ENCODE measurements around the gene TRAPPC2.

Gene TRAPPC2

DNA sequence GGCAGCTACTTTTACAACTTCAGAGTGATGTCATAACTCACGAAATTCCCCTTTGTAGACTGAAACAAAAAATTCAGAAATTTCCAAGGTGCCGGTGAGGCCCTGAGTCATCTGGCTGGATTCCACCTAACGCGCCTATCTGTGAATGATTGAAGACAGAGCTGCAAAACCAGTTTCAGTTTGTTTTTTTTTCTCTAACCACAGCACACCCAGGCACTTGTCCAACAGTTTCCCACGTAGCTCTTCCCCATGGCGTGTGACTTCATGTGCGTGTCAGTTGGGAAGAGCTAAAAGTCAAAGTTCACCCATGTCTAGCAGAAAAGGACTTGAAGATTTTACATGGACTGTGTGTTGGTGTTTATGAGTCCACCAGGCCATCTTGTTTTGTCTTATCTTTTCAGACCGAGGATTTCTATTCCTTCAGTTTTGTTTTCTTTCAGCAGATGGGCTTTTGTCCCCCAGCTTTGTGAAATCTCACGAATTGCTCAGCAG is 65.1 kb downstream of the TRAPPC2 start:
- no peak for DNase-seq (ENCODE audit: low read depth)

DNA sequence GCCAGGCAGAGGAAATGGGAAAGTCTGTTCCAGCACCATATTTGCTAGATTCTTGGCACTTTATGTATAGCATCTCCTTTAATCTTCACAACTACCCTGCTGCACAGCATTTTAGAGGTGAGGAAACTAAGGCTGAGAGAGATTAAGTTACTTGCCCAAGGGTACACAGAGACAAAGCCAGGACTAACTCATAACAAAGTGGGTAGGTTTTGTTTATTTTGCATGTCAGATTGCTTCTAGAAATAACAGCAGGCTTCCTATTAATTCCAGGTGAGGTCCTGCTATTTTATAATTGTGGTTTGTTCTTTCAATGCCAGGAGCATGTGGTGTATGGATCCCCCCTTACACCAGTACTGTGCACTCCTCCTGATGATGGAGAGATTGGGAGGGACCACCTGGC is 66.5 kb downstream of the TRAPPC2 start:
- no peak for DNase-seq (ENCODE audit: low read depth)

DNA sequence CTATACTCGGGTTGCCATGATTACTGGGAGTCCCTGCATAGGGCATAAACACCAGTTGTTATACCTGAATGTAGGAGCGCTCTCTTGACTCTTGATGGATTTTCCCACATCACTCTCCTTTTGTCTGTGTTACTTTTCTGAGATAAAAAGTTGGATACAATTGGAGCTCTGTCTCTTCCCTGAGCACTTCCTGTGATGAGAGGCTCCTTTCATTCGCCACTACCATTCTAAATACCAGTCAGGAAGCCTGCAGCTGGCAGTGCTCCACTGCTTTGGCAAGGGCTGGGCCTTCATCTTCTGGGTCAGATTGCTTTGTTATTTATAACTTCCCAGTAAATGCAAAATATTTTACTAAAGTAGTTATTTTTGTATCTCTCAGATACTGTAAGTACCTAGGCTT is 67.6 kb downstream of the TRAPPC2 start:
- DNase-seq (ENCODE audit: low read depth), result no peak

DNA sequence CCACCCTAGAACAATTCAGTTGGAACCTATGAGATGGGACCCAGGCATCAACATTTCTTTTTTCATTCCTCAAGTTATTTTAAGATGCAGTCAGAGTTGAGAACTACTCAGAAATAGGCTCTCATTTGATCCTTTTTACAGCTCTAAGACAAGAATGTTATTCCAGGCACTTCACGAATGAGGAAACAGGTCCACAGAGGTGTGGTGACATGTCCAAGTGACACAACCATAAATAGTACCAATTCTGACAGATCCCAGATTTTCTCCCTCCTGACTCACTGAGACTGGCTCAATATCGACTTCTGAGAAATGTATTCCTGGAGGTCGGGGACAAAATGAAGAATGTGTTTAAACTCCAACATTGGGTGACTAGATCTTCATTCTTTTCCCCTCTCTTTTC is 70.4 kb downstream of the TRAPPC2 start:
- DNase-seq (ENCODE audit: low read depth), result no peak

DNA sequence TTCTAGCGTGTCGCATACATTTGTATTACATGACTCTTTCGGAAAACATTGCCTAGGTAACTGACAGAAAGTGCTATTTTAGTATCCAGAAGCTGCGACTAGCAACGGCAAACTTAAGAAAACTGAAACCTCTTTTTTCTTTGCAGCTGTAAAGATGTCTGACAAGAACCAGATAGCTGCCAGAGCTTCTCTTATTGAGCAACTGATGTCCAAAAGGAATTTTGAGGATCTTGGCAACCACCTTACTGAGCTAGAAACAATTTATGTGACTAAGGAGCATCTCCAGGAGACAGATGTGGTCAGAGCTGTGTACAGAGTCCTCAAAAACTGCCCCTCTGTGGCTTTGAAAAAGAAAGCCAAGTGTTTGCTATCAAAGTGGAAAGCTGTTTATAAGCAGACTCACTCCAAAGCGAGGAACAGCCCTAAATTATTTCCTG is 72.0 kb downstream of the TRAPPC2 start:
- DNase-seq (ENCODE audit: low read depth), result no peak

All from stimulated activated CD8-positive, alpha-beta memory T cell treated with anti-CD3 and anti-CD28 coated beads, Interleukin-15, amount 100 ng/mL, for 24 hours (primary cell).